HG02870 (cell line): ENCODE results near the gene TMEM116.
"Not testable (repeated sequence)": the region's sequence is repeated elsewhere in the genome, so short reads cannot be mapped to it uniquely, and the experiment has no call there.

Experiments used
- ATAC-seq: cut with Tn5 transposase; IDR thresholded peaks from one replicate; pipeline ENCODE4 v1.9.1; 2021; ENCODE audit warnings: mild to moderate bottlenecking, moderate library complexity; ENCODE audit not compliant: unreplicated experiment

Gene TMEM116

DNA sequence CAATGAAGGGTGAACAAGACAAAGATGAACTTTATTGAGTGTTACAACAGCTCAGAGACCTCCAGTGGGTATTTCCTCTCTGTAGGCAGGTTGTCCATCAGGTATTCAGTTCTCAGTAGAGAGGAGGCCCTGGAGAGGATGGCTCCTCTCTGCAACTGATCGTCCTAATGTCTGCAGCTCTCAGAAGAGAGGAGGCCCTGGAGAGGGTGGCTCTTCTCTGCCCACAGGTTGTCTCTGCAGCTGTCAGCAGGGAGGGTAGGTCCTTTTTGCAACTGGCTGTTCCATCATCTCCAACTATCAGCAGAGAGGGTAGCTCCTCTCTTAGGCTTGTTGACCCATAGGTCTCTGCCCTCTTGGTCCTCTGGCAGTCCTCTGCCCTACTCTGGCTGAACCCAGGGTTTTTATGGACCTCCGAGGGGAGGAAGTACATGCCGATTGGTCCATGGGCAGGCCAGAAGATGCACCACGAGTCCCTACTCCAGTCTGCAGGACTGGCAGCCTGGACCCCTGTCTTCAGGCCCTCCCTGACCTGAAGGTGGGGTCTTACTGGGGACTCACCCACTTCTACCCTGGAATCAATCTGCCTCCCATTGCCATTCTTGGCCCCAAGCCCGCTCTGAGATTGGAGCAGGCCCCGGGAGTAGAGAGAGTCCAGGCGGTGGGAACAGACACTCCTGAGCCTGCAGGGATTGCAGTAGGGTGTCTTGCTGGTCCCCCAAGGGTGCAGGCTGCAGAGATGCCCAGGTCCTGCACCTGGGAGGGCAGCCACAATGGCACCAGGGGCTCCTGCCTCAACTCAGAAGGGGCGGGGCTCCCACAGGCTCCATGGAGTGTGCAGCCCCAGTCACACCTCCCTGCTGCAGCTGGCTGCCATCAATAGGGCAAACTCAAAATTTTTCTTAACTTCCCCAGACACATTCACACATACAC, 2.3 kb downstream of the TMEM116 start:
- no peak for ATAC-seq

DNA sequence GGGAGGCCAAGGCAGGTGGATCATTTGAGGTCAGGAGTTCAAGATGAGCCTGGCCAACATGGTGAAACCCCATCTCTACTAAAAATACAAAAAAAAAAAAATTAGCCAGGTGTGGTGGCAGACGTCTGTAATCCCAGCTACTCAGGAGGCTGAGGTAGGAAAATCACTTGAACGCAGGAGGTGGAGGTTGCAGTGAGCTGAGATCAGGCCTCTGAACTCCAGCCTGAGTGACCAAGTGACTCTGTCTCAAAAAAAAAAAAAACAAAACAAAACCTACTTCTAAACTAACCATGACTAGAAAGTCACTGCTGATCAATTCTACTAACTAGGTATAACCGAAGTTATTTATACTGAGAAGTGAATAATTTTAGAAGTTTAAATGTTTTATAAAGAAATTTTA, 3.4 kb downstream of the TMEM116 start:
- not testable (repeated sequence) for ATAC-seq

DNA sequence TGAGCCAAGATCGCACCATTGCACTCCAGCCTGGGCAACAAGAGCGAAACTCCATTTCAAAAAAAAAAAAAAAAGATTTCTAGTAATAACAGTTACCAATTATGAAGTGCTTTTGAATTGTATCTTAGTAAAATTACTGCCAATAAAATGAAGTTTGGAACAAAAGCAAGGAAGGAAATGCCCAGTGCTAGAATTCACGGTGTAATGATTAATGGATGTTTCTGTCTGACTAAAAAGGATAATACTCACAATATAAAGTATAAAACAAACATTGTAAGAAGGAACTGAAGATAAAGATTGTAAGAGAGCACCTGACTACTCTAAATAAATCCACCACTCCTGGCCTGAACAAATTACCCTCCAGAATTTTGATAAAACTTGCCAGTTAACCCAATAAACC, 4.0 kb downstream of the TMEM116 start:
- ATAC-seq = no peak

DNA sequence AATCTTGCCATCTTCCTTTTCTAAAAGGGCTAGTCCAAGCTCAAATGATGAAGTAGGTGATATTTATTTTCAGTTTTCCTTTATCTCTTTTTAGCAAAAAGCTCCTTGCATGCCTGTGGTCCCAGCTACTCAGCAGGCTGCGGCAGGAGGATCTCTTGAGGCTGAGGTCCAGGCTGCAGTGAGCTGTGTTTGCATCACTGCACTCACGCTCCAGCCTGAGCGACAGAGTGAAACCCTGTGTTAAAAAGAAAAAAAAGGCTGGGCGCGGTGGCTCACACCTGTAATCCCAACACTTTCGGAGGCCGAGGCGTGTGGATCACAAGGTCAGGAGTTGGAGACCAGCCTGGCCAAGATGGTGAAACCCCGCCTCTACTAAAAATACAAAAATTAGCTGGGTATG, 5.0 kb downstream of the TMEM116 start:
- no peak for ATAC-seq

GRCh38 chr12:112005419-112006395, 7.3 kb downstream of the TMEM116 start:
- ATAC-seq = no peak

DNA sequence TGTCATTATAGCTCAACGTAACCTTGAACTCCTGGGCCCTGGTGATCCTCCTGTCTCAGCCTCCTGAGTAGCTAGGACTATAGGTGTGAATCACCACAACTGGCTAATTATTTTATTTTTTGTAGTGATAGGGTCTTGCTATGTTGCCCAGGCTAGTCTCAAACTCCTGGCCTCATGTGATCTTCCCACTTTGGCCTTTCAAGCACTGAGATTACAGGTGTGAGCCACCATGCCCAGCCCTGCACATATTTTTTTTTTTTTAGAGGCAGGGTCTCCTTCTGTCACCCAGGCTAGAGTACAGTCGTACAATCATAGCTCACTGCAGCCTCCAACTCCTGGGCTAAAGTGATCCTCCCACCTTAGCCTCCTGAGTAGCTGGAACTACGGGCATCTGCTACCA, 8.9 kb downstream of the TMEM116 start:
- ATAC-seq = no peak

DNA sequence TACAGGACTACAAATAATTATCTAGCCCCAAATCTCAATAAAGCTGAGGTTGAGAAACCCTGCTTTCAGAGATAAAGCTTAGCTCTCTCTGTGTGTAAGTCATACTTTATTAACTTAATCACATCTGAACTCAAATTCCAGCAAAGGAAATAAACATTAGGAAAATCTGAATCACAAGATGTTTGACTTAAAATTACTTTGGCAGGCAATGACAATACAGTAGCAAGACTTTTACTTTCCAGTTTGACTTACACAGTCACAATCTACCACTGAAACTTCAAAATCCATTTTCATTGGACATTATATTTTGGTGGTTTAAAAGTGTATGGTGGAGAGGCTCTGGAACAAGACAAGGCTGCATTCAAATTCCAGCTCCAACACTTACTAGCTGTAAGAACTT, 11.4 kb downstream of the TMEM116 start:
- ATAC-seq = no peak

DNA sequence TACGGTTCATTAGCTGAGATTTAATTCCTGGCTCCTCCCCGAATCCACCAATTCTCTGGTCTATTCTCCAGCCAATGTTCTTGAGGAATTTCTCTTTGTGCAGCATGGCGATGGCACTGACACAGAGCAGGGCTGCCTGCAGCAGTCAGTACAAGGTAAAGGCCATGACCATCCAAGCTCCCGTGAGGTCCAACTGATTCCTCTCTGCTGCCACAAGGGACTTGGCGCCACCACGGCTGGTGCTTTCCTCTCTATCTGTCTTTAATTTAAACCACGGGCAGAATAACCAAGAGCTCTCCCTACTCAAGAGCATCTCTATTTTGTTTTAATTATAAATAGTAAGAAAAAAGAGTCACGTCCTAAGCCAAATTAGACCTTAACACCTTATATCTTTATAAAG, 12.1 kb downstream of the TMEM116 start:
- ATAC-seq = no peak

DNA sequence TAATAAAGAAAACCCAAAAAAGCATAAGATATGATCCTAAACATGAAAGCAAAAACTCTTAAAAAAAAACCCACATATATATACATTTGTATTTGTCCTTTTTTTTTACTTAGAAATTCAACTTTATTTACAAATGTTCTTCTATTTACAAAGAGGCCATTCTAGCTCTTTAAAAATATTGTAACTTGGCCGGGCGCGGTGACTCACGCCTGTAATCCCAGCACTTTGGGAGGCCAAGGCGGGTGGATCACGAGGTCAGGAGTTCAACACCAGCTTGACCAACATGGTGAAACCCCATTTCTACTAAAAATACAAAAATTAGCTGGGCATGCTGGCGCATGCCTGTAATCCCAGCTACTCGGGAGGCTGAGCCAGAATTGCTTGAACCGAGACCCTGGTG, 13.8 kb downstream of the TMEM116 start:
- ATAC-seq = not testable (repeated sequence)

GRCh38 chr12:111998015-111998414, 14.9 kb downstream of the TMEM116 start:
- no peak for ATAC-seq

GRCh38 chr12:111997300-111997699, 15.7 kb downstream of the TMEM116 start:
- ATAC-seq = no peak

DNA sequence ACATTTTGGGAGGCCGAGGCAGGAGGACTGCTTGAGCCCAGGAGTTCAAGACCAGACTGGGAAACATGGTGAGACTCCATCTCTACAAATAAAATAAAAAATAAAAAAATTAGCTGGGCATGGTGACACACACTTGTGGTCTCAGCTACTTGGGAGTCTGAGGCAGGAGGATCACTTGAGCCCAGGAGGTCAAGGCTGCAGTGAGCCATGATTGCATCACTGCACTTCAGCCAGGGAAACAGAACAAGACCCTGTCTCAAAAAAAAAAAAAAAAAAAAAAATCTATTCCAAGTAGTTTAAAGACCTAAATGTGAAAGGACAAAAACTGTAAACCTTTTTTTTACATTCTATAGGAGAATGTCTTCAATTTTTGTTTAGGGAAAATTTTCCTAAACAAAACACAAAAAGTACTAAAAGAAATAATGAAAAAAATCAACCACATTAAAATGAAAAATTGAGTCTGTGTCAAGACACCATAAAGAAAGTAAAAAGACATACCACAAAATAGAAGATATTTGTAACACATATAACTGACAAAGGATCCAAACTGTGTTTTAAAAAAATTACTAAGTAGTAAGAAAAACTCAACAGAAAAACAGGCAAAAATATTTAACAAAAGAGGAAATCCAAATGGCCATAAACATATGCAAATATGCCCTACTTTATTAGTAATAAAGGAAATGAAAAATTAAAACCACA, 17.0 kb downstream of the TMEM116 start:
- ATAC-seq = no peak

GRCh38 chr12:111994211-111995111, 18.5 kb downstream of the TMEM116 start:
- ATAC-seq = not testable (repeated sequence)

GRCh38 chr12:111993292-111994150, 19.4 kb downstream of the TMEM116 start:
- ATAC-seq = peak; percentile 47

DNA sequence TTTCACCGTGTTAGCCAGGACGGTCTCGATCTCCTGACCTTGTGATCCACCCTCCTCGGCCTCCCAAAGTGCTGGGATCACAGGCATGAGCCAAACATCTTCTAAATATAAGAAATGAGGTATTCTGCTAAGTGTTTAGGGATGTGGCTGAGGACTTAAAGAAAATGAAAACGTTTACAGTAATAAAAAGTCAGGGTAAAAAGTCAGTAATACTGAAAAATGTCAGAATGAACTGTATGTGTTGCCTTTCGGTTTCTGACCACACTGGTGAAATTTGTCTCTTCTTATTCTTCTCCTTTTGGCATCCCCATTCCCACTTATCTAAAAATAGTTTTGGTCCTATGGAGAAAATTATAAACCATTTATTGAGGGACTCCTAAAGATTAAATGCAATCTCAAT, 20.5 kb downstream of the TMEM116 start:
- ATAC-seq = no peak

DNA sequence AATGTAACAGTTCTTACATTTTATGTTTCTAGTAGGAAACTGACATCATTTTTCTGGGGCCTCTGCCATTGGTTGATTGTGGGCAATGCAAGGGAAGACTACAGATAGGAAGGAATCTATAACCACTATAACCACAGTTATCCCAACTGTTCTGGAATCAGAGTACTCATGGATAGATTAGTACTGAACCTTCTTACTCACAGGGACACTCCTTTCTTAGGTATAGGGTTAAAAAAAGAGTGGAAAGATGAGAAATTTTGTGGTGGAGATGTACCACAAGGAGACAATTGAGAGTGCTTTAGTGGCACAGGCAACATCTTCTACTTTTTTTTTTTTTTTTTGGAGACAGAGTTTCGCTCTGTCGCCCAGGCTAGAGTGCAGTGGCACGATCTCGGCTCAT, 21.0 kb downstream of the TMEM116 start:
- ATAC-seq = no peak

DNA sequence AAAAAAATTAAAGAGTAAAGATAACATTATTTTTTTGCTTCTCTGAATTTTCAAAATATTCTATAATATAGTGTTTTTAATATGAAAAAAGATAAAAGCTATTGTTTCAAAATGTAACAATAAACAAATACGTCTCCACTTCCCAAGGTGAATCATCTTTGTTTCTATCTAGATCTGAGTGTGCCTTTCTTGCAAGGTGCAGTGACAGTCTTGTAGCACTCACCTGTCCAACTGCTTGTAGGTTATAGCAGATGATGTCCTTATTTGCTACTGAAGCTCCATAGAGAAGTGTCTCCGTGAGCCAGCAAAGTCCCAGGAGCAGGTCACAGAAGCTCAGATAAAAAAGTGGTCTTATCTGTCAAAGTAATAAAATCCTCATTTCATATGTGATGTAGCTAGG, 21.4 kb downstream of the TMEM116 start:
- ATAC-seq = no peak

- no peak for ATAC-seq
These were observed 28.1 kb downstream of the TMEM116 start for GRCh38 chr12:111984820-111985219.

GRCh38 chr12:111981987-111982386, 31.0 kb downstream of the TMEM116 start:
- ATAC-seq = no peak
